Activated naive CD4-positive, alpha-beta T cell treated with anti-CD3 and anti-CD28 coated beads, Interleukin-2, amount 50 U/mL, for 16 hours (primary cell): Measurements from ENCODE around the gene COLEC12.
"Not testable (repeated sequence)": the region's sequence is repeated elsewhere in the genome, so short reads cannot be mapped to it uniquely, and the experiment has no call there.

ENCODE experiments used
- DNase-seq: peaks from one replicate; pipeline ENCODE4 v3.0.0-alpha.2; 2020

Gene COLEC12

DNA sequence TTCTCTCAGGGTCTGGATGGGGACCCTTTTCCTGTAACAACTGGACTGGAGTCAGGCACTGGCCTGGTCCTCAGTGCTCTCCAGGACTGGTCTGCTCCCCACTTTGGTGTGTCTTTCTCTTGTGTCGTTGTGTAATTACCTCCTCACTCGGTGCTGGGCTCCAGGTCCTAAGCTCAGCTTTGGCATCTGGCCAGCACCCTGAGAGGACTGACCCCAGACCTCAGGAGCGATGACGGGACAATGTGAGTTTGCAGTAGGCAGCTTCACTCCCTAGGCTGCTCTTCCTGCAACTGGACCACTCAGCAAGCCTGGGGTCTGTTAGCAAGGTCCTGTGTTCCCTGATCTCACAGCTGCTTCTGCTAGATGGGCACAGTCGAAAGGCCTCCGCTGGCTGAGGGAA lies 93.8 kb downstream of the COLEC12 start:
- DNase-seq: no peak

DNA sequence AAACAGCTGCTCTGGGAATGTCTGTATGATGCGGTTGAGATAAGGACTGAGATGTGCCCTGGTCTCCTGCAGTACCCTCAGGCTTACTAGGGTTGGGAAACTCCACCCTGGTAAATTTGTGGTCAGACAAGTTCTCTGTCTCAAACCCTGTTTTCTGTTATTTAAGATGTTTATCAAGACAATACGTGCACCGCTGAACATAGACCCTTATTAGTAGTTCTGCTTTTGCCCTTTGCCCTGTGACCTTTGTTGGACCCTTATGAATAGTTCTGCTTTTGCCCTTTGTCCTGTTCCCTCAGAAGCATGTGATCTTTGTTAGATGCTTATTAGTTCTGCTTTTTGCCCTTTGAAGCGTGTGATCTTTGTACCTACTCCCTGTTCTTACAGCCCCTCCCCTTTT lies 95.5 kb downstream of the COLEC12 start:
- not testable (repeated sequence) for DNase-seq

DNA sequence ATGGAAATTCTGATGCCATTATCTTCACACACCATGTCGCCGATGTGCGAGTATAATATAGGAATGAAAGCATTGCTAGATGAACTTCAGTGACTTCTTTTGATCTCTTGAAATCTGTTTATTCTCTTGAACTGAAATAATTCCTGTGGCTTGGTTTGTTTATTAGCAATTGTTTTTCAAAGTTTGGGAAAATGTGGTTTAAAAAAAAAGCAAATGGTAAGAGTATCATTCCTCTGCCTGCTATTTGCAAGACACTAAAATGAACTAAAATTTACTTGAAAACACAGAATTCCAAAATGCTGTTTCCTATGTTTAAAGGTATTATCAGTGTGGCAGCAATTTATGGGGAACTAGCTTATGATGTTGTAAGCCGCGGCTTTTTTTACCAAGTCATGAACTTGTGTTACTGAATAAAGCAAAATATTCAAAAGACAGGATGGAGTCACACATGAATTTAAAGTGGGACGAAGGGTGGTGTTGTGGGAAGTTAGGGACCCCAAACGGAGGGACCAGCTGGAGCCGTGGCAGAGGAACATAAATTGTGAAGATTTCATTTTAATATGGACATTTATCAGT lies 96.4 kb downstream of the COLEC12 start:
- no peak for DNase-seq

DNA sequence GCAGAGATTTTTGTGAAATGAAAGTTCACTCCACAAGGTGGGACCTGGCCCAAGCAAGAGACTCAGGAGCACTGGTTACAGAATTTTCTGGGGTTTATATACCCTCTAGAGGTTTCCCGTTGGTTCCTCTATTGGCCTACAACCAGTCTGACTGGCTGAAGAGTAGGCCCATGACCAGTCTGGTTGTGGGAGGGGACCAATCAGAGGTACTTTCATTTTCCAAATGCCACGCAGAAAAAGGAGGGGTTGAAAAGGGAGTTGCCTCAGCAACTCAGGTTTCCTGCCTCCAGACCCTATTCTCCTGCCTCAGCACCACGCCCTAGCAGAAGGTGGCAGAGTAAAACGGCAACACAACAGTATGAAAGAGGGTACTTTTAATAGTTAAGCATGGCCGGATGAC lies 98.4 kb downstream of the COLEC12 start:
- DNase-seq: no peak

DNA sequence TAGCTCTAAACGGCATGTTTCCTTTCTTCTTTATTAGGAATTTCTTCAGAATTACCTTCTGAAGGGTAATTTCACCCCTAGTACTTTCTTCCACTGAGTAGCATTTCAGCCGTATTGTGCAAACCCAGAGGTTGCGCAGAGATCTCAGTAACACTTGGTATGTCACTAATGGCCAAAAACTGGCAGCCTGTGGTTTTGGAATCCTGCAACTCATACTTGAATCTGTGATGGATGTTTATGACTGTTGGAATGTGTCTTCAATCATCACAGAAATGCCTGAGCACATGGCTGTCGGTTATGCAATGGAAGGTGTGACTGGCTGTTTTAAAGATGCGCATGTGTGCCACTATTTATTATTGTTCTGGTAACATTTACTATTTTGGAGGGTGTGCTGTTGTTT lies 100.0 kb downstream of the COLEC12 start:
- no peak for DNase-seq

DNA sequence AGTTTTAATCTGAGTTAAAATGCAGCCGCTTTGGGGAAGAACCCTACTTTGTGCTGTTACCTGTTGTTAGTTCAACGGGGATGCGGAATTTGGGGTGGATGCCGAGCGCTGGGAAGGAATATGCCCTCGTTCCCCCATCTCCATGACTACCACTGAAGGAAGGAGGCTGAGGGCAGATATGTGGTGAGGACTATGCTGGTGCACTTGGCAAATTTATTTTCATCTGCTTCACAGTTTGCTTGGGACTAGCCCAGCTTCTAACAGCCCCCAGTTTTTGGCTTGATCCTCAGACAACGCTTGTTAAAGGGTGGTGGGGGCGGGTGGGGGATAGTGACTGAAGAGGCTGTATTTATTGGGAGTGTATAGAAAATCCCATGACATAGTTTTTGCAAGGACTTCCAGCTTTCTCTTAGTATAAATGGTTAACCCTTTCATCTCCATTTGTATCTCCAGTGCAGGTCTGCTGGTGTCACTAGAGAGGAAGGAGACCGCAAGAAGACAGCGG lies 100.8 kb downstream of the COLEC12 start:
- no peak for DNase-seq

DNA sequence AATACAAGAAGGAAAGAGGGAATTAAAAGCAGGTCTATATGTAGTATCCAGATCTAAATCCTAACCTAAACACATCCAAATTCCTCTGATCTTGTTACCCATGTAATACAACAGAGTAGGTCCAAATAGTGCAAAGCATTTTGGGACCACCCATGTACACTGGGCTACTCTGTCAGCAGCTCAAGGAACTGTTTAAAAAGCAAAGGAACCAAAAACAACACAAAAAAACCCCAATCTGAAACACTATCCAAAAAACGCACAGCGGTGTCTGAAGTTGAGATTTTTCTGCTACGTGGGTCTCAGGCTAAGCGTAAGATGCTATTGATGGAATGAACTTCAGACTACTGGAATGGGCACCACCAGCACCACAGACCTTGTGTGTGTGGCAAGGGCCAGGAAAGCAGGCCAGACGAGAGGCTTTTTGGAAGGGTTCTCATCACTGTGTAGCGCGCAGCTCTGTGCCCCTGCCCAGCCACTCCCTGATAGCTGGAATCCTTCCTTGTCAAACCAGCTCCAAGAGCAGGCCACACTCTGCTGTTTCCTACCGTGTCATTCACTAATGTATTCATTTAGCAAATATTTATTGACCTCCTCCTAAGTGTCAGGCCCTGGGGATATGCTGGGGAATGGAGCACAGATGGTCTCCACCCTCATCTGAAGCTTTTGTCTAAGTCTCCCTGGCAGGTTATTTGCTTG lies 101.4 kb downstream of the COLEC12 start:
- DNase-seq: no peak

DNA sequence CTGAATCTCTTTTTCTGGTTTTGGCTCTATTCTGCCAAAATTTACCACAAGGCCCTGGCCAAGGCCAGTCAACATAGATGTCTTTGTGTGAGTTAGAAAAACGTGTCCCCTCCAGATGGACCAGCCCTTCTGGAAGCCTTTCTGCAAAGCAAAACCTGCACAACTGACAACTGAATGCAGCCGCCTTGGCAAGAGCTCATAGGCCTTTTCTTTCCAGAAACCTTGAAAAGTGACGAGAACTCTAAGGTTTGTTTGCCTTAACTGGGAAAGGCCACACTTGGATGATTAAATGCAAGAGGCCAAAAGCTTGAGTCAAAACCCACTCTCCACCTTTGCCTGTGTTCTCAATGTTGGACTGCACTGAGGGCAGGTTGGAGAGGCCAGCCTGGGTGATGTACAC lies 103.9 kb downstream of the COLEC12 start:
- no peak for DNase-seq

DNA sequence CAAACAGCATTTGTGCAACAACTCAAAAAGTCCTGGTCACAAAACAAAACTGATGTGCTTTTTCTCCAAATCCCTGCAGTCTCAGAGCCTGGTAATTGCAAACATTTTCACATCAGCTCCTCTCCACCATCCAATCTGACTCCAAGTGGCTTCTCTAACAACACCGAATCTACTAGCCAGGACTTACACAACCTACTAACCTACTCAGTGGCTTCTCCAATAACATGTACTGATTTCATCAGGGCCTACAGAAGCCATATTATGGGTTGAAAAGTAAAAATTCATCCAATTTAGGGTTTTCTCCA lies 104.3 kb downstream of the COLEC12 start:
- no peak for DNase-seq

DNA sequence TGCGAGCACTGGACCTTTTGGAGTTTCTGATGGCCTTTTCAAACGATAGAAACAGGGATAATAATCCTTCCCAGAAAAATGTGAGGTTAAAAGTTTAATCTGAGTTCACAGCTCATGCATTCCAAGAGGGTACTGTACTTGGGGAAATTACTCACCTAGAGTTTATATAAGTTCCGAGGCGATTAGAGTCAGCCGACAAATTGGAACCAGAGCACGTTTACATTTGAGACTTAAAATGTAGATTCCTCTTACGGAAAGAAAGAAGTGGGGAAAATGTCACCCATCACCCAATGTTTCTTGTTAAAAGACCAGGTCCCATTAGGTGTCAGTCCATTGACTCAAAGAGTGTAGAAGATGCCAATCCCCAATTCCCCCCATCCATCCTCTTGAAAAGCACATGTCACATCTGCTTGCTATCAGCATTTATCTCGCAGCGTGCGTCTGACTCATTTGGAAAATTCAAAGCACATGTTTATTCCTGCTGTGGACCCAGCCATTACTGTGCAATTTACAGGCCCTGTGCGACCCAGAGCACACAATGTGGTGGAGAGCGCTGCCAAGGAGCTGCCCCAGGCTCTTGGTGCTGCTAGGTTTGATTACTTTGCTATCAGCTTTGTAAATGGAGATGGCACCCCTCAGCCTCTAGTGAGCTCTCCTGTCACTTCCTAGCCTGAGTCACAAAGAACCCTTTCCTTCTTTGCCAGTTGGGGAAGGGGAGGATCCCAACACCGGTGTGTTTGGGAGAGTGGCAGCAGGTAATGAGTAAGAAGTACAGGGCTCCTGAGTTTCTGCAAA lies 104.8 kb downstream of the COLEC12 start:
- DNase-seq: no peak

DNA sequence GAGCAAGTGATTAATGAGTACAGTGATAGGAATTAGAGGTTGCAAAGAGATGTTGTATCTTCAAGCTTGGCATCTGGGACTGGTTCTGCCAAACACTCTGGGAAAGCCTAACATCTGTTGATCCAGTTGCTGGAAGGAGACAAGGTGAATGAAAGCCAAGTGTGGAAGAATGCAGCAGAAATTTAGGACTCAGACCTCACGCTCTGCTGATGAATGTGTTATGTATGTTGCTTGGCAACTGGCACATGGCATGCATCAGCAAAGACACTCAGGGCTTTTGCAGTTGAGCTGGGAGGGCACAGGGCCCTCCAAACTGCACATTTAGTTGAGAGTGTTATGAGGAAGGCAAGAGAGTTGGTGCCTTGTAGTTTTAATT lies 105.5 kb downstream of the COLEC12 start:
- DNase-seq: no peak

DNA sequence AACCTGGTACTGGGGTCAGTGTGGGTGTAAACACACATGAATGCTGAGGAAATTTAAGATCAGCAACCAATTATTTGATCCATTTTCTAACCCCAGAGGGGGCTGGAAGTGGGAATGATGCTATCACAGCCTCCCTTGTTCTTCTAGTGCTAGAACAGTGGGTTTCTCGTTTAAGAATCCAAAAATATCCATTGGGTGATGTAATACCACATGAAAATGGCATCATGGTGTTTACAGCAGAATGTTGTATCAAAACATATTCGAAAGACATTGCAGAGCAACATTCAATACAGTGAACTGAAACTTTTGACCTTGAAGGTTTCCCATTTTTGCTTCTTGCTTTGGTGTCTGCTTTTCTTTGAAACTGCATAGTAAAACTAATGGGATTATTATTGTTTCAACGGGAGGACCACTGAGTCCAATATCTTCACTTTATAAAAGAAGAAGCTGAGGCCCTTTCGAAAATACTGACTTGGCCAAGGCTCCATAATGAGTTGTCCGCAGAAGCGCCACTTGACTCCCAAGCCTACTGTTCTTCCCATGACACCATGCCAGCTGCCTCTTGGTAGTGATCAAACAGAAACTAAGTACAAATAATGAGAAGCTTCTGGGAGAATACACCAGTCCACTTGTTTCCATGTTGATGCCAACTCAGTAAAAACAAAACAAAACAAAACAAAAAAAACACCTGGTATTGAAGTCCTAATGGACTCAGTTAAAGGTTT lies 106.1 kb downstream of the COLEC12 start:
- DNase-seq: no peak

DNA sequence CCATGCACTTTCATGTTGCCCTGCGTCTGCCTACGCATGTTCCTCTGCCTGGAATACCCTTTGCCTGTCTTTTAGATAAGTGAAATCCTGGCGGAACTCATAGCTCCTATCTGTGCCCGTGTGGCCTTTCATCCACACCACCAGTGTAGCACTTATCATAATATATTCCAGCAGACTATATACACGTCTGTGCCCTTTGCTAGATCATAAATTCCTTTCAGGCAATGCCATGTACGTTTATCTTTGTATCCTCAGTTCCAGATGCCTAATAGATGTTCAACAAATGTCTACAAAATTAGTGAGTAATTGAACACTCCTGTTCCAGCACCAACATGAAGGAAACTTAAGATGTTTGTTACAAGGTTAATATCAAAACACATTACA lies 106.9 kb downstream of the COLEC12 start:
- no peak for DNase-seq

DNA sequence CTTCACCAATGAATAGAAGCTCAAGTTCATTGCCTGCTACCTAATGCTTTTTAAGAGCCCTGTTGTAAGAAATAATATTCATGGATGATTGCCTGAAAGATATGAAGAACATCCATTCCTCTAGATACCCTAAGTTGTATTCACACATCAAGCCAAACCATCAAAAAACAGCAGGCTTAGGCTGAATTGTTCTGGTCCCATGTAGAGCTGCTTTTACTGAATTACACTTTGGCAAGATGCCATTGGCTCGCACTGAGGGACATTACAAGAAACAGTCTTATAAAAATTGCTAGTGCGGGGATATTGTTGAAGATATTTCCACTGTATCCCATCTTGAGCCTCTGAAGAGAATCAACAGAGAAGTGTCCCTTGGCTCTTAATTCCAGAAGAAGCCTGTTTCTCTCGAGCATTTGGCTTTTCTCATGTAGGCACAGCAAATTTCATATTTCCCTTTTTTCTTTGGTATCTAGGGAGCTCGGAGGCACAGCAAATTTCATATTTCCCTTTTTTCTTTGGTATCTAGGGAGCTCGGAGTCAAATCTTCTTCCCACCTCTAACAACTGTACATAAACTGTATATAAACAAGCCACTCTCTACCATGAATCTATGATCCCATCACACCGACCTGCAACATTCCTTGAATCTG lies 107.5 kb downstream of the COLEC12 start:
- no peak for DNase-seq

DNA sequence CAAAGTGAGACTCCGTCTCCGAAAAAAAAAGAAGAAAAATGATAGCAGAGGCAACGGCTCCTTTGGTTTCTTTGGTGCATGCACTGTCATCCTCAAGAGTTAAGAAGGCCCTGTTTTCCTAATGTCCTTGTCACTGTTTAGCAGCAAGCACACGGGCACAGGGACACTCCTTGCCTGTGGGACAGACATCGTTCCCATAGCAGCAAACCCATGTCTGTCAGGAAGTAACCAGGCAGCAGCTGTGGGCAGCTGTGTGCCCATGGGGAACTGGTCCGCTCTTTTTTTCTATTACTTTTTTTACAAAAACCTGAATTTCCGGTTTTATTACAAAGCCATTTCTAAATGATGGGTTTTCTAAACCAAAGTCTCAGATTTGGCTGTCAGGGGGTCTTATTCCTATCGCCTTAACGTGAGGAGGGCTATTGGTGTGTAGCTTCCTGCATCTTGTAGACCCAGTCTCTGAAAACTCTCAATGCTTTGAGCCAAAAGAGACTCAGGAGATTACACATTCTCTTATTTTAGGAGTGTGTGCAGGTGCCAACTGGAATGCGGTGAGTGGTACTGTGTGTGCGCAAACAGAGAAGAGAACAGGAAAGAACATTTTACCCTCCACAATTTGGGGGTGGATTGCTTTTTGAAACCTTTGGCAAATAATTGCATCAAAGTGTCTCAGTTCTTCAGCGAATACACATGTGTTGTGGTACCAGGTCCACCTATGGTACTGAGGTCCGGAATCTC lies 109.6 kb downstream of the COLEC12 start:
- no peak for DNase-seq

DNA sequence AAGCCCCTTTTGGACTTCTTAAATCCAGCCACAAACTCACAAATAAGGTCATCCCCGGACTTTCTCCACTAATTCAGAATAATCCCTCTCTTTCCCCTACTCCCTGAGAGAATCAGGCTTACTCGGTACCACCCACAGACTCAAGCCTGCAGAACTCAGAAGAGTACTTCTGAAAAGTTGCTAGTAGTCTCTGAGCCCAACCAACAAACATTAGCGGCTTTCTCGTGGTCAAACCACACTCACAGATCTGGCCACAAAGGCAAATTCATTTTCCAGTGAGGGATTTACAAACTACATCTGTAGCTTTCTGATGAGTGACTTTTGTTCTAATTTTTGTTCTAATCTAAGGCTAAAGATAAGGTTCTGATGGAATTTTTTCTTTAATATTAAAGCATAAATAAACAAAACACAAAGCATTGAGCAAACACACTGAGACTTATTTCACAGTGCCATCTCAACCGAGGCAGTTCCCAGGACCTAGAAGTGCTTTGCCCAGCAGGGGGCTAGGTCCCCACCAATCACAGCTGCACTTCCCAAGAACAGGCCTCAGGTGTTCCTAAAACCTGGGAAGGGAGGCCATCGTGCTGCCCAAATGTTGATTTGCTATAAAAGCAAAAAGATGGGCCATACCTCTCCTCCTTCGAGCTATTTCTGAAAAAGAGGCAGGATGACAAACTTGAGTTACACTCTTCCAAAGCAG lies 110.7 kb downstream of the COLEC12 start:
- no peak for DNase-seq

DNA sequence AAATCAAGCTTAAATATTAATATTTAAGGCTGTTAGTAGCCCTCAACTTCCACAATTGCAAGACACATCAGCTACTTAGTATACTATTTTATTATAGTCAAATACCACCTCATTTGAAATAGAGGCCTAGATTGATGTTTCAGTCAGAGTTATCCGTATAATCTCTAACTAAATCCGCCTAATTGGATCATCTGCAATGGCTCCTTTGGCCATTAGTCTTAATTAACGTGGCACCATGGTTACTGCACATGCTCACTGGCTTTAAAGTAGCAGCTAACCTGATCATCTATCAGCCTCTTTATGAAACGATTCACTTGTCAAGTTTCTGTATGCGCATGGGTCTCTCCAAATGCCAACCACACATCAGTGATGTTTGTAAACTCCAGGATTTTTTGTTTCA lies 112.3 kb downstream of the COLEC12 start:
- no peak for DNase-seq

DNA sequence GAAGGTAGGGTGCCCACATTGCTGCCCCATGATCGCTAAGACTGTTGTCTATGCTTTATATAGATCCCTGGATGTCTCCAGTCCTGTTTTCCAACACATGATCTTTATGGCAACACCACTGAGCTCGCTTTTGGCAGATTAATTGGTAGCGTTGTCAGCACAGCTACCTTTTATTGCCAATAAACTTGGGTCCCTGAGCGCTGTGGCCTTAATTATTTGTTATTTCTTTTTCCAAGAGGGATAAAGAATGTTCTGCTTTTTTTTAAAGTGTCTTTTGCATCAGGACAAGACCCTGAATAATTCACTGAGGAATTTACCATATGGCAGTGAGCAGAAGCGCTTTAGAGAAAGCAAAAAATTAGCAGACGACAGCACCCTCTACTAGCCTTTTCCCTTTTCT lies 113.5 kb downstream of the COLEC12 start:
- DNase-seq: no peak

DNA sequence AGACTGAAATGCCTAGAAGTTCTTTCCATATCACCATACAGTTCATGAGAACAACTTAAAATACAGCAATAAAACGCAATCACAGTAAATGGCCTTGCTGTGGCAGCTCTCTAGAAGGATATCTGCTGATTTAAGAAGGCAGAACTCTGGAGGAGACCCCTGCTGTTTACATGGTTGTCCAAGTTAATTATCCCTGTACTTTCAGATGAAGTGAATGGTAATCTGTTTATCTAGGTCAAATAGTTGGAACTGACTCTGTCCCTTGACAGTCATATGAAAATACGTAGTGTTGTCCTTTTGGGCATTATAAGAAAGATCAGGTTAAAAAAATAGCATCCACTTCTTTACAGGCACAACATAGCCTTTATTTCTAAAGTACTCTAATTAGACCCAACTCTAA lies 115.6 kb downstream of the COLEC12 start:
- DNase-seq: no peak

DNA sequence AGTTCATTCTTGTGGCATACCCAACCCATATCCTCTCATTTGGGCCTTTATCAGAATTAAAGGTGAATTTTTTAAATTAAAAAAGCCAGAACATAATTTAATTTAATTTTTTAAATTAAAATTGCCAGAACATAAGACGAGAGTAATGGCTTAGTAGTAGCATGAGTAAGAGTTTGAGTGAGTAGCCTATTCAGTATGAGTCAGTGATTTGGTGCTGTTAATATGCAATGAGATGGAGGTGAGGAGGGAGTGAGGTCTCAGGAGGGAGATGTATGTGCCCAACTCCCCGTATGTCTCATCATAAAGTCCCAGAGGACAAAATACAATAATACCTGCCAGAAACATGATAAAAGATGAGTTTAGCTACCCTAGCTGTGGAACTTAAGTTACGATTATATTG lies 117.4 kb downstream of the COLEC12 start:
- no peak for DNase-seq

DNA sequence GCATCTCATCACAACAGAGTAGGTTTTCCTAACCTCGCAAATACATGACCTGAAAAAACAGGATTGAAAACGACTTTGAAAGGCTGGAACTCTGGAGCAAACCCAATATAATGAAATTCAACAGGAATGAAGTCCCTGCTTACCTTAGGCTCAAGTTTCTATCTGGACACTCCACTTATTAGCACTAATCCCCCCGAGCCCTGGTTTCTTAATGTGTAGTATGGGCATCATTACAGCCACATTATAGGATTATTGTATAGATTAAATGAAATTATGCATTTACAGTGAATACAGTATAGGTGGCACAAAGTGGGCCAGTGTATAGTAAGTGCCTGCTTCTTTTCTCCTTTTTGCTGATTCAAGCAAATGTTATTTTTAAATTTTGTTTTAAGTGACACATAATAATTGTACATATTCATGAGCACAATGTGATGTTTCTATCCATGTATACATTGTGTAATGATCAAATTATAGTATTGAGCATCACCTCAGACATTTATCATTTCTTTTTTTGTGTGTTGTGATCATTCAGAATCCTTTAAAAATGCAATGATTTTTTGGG lies 118.0 kb downstream of the COLEC12 start:
- no peak for DNase-seq
